C4-2B (cell line): ENCODE results near the gene SMARCA1.
A peak's percentile ranks its signal among the peaks of the same experiment; 100 is the strongest.

Source experiments
- H3K27ac ChIP-seq: fragments of 450-650 bp; 2 replicates; pipeline ENCODE4 v1.5.1; 2017
- ZFX ChIP-seq: fragments of 450-650 bp; IDR thresholded peaks from 2 replicates; pipeline ENCODE4 v1.6.1; 2017
- TF ChIP-seq, protein P1 (sequence below): fragments of 450-650 bp; conservative IDR thresholded peaks from 2 replicates; pipeline ENCODE4 v1.5.1; 2017; ENCODE audit warnings: mild to moderate bottlenecking

Gene SMARCA1

GRCh38 chrX:129540722-129541184, 17.5 kb upstream of the SMARCA1 start:
- H3K27ac ChIP-seq = peak overlapping the region; percentile 85
- TF ChIP-seq, protein P1, sequence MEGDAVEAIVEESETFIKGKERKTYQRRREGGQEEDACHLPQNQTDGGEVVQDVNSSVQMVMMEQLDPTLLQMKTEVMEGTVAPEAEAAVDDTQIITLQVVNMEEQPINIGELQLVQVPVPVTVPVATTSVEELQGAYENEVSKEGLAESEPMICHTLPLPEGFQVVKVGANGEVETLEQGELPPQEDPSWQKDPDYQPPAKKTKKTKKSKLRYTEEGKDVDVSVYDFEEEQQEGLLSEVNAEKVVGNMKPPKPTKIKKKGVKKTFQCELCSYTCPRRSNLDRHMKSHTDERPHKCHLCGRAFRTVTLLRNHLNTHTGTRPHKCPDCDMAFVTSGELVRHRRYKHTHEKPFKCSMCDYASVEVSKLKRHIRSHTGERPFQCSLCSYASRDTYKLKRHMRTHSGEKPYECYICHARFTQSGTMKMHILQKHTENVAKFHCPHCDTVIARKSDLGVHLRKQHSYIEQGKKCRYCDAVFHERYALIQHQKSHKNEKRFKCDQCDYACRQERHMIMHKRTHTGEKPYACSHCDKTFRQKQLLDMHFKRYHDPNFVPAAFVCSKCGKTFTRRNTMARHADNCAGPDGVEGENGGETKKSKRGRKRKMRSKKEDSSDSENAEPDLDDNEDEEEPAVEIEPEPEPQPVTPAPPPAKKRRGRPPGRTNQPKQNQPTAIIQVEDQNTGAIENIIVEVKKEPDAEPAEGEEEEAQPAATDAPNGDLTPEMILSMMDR = no peak
- TF ChIP-seq ZFX = no peak

DNA sequence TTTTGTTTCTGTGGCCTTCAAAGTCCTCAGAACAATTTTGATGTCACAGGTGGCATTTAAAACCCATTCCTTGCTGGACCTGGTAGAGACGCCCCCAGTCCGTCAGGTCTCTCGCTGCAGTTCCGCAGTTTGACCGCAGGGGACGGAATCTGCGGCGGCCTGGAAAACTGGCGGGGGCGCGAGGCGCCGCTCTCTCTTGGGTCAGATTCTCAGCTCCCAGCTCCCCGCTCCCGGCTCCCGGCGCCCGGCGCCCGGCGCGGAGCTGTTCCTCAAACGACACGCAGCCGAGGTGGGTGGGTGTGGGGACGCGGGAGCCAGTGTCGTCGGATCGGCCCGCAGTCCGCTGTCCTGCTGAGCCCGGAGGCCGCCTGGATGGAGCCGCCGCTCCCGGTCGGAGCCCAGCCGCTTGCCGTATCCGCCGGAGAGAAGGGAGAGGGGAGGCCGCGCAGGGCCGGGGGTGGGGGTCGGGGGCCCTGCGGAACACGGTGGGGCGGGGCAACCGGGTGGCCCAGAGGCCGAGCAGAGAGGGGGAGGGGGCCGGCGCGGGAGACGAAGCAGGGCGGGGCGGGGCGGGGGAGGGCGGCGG, 16.9 kb upstream of the SMARCA1 start, which contains the start of gene OCRL:
OCRL (plus strand) TSS at position 192 of the 586 bp plus-strand sequence; CDS start at position 373, 181 bp downstream.
- TF ChIP-seq, protein P1 = peak; percentile 71
- peak; percentile 76 for TF ChIP-seq ZFX
- H3K27ac ChIP-seq = peak within 1 kb of the TSS; percentile 85

GRCh38 chrX:129534816-129535578, 11.7 kb upstream of the SMARCA1 start:
- TF ChIP-seq, protein P1 = no peak
- H3K27ac ChIP-seq = no peak overlapping the region

DNA sequence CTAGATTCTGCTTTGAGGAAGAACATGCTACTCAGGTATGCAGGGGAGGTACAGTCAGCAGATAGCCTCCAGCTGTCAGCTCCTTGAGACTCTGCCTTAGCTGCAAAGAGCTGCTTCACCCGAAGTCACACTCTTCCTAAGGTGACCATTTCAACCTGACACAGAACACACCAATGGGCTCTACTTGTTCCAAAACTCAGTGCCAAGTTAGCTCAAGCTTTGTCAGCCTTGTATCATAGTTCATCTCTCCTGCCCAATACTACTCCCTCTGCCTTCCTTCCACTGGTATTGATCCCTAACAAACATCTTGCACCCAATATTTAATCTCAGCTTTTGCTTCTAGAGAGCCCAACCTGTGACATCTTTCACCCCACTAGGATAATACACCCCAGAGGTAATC, 7.8 kb upstream of the SMARCA1 start:
- TF ChIP-seq, protein P1 = no peak
- TF ChIP-seq ZFX = no peak
- H3K27ac ChIP-seq = no peak overlapping the region

DNA sequence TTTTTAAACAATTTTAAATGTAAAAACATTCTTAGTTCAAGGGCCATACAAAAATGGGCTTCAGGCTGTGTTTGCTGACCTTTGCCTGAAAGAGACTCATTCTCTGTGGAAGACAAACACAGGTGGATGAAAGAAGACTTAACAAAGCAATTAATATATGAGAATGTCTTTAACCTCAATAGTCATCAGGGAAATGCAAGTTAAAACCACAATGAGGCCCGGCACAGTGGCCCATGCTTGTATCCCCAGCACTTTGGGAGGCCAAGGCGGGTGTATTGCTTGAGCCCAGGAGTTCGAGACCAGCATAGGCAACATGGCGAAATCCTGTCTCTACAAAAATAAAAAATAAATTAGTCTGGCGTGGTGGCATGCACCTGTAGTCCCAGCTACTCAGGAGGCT, 7.1 kb upstream of the SMARCA1 start:
- TF ChIP-seq, protein P1 = no peak
- no peak overlapping the region for H3K27ac ChIP-seq

DNA sequence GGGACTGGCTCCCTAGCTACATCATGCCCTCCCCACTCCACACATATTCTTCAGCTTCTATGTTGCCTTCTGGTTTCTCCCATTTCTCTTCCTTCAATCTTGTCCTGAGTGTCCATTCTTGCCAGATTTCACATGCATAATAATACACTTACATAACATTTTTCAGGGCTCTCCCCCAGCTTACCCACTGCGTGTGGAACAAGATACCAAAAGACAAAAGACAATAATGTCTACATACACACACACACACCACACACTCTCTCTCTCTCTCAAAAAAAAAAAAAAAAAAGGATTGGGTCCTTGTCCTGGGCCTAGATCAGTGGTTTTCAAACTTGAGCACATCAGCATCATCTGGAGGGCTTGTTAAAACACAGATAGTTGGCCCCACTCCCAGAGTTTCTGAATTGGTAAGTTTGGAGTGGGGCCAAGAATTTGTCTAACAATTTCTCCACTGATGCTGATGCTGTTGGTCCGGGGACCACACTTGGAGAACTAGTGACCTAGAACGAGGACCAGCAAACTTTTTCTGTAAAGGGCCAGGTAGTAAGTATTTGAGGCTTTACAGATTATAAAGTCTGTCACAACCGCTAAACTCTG, 6.5 kb upstream of the SMARCA1 start:
- H3K27ac ChIP-seq = no peak overlapping the region
- no peak for TF ChIP-seq ZFX
- TF ChIP-seq, protein P1 = no peak

DNA sequence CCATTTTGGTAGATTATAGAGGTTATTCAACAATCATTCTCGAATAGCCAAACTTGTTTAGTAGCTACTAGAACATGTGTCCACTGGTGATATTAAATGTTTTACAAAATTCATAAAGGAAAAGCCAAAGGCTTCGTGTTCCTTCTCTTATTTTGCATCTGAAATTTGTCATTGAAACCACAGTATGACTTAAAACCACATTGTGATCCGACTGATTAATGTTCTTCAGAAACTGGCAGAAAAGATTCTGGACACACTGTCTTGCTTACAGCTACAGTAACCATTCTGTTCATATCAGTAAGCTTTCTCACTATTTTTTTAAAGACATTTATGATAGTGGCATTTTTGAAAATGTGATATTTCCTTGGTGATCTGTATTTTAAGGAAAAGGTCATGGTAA, 2.6 kb upstream of the SMARCA1 start:
- TF ChIP-seq, protein P1 = no peak
- no peak for TF ChIP-seq ZFX
- no peak overlapping the region for H3K27ac ChIP-seq
